HG03196 (cell line): Measurements from ENCODE around the gene MMS19.

Experiments
- ATAC-seq: cut with Tn5 transposase; IDR thresholded peaks from one replicate; pipeline ENCODE4 v1.9.1; 2021; ENCODE audit not compliant: unreplicated experiment

The MMS19 gene, protein sequence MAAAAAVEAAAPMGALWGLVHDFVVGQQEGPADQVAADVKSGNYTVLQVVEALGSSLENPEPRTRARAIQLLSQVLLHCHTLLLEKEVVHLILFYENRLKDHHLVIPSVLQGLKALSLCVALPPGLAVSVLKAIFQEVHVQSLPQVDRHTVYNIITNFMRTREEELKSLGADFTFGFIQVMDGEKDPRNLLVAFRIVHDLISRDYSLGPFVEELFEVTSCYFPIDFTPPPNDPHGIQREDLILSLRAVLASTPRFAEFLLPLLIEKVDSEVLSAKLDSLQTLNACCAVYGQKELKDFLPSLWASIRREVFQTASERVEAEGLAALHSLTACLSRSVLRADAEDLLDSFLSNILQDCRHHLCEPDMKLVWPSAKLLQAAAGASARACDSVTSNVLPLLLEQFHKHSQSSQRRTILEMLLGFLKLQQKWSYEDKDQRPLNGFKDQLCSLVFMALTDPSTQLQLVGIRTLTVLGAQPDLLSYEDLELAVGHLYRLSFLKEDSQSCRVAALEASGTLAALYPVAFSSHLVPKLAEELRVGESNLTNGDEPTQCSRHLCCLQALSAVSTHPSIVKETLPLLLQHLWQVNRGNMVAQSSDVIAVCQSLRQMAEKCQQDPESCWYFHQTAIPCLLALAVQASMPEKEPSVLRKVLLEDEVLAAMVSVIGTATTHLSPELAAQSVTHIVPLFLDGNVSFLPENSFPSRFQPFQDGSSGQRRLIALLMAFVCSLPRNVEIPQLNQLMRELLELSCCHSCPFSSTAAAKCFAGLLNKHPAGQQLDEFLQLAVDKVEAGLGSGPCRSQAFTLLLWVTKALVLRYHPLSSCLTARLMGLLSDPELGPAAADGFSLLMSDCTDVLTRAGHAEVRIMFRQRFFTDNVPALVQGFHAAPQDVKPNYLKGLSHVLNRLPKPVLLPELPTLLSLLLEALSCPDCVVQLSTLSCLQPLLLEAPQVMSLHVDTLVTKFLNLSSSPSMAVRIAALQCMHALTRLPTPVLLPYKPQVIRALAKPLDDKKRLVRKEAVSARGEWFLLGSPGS

DNA sequence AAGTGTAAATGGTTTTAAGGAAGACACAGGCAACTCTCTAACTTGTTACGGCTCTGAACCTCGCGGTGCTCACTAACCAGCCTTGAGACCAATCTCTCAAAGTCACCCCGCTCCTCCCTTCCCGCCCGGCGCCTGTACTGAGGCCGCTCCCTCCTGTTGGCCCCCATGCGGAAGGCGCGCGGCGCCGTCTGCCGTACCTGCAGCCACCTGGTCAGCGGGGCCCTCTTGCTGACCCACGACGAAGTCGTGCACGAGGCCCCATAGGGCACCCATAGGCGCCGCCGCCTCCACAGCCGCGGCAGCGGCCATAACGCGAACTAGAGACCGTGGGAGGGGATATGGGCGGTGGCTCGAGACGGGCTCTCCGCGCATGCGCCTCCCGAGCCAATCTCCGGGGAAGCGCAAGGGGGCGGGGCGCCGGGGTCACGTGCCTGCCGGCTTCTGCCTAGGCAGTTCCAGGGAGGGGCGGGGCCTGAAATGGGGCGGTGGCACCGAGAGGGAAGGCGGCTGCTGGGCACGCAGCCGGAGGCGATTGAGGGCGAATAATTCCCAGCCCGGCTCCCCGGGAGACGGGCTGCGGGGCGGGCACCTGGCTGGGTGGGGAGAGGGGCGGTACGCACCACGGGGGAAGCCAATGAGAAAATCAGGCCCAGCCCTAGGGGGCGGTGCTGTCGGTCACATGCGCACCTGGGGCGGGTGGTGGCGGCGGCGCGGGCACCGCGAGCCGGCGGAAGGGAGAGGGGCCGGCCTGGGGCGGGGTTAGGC is at the start of gene MMS19:
TSS of gene MMS19 (minus strand) at position 347 of the 765 bp plus-strand sequence. CDS start at position 309, 38 bp downstream.
- peak; percentile 90 for ATAC-seq

DNA sequence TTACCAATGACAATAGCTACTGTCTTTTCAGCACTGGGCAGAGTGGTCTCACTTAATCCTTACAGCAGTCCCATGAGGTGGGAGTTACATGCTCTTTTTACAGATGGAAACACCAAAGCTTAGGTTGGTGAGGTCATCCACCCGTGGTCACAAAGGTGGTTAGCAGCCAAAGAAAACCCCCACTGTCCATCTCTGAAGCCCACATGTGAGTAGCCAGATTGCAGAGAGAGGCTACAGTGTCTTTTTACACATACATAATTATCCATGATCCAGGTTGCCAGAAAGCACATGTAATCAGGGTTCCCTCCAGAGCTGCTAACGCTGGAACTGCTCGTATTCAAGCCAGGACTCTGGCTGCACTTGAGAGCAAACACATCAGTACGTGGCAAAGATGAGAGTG is 49.7 kb upstream of the MMS19 start:
- no peak for ATAC-seq

DNA sequence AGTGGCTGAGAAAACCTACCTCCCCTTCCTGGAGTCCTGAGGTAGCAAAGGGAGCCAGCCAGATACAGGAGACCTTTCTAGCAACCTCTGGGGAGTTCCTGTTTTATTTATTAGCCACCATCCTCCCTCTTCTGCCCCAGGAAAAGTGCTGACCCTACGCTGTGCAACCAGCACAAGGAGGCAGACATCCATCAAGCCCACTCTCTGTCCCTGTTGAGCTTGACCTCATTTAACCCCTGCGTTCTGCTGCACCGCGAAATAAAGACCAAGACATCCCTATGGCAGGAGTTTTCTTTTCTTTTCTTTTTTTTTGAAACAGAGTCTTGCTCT is 49.0 kb upstream of the MMS19 start:
- ATAC-seq, result no peak

DNA sequence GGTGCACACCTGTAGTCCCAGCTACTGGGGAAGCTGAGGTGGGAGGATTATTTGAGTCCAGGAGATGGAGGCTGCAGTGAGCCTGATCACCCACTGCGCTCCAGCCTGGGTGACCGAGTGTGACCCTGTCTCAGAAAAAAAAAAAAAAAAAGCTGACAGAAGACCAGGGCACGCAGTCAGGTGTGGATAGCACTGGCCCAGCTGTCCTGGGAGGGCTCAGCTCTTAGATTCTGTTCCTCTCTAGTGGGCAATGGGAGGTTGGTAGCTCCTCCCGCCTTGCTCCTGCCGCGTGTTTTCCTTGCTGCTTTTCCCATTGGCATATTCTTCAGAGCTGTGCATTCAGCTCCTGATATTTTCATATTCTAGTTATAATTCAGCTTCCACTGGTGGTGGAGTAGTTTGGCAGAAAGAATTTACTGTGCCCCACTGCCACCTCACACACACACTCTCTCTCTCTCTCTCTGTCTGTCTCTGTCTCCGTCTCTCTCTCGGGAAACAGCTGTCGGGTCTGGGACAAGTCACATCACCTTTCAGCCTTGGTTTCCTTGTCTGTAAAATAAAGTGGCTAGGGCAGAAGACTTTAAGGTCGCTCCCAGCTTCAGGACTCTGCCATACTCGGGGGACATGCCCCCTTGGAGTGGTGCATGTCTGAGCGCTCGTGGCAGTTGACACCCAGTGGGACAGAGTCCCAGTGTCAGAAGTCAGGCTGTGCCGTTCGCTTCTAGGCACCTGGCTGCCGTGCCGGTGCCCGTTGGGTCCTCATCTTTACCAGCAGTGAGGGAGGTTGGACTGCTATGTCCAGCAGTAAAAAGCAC is 48.4 kb upstream of the MMS19 start:
- no peak for ATAC-seq

DNA sequence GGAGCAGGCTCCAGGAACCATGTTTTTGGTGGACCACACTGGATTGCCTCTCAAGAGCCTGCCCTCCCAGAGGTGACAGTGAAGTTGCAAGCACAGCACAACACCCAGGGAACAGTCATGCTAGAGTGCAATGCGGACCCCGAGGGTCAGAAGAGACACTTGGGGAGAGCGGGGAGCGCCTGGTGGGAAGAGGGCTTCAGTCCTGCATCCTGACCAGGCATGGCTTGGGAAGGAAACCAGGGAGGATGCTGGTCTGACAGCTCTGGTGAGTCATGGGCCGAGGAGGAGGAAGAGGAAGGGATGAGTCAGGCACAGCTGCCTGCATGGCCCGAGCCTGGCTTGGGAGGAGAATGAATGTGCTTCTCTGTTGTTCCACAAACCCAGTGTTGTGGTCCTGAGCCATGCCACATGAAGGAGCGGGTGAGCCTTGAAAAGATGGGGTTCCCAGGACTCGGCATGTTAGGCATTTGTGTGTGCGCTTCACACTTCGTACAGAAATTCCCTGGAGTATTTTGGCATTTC is 44.9 kb upstream of the MMS19 start:
- ATAC-seq, result peak; percentile 69

DNA sequence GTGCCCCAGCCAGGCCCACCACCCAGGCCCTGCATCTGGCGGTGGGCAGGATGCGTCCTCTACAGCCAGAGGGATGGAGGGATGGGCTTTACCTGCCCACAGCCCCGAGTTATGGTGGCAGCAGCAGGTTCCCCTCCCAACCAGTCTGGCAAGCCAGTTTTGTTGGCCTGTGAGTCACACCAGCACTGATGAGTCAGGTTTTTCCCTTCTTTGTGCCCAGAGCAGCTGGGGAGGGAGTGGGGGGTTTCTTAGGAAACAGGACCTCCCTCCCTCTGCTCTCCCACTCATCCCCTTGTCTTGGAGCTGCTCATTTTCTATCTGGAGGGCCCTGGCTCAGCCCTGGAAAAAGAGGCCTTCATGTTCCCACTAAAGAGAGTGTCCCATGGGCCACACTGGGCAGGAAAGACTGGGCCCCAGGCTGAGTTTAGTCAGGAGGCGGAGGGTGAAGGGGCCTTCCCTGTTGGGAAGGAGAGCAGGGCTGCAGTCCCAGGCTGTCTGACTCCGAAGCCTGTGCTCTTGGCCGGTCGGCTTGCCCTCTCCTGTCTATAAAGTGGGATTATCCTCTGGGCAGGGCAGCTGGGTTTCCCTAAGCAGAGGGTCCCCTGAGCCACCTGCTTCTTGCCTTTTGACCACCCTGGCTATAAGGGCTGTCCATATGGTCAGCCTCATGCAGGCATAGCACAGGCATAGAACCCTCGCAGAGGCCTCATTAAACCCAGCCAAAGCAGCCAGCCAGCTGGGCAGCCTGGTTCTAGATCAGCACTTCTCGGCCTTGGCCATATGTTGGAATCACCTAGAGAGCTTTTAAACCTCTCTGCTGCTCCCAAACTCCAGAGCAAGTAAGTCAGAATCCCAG is 44.2 kb upstream of the MMS19 start:
- ATAC-seq, result no peak

DNA sequence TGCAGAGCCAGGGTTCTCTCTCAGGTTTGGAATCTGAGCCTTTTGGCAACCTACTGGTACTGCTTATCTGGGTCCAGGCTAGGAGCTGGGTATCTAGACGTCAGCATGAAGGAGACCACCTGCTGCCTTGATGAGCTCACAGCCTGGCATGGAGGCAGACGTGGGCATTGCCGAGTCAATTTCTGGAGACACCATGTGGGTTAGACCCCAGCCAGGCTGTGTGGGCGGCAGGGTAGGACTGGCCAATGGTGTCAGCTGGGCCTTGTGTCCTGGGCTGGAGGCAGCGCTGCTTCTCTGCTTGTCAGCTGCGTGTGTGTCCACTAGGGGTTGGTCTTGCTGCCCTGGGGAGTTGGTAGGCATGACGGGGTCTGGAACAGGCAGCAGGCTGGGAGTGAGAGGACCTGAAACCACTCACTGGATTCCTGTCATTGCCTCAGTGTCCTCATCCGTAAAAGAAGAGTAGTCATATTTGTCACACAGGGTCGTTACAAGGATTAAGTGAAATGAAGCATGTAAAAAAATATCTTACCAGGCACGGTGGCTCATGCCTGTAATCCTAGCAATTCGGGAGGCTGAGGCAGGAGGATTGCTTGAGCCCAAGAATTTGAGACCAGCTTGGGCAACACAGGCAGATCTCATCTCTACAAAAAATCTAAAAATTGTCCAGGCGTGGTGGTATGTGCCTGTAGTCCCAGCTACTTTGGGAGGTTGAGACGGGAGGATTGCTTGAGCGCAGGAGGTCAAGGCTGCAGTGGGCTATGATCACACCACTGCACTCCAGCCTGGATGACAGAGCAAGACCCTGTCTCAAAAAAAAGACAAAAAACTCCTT is 42.7 kb upstream of the MMS19 start:
- no peak for ATAC-seq

DNA sequence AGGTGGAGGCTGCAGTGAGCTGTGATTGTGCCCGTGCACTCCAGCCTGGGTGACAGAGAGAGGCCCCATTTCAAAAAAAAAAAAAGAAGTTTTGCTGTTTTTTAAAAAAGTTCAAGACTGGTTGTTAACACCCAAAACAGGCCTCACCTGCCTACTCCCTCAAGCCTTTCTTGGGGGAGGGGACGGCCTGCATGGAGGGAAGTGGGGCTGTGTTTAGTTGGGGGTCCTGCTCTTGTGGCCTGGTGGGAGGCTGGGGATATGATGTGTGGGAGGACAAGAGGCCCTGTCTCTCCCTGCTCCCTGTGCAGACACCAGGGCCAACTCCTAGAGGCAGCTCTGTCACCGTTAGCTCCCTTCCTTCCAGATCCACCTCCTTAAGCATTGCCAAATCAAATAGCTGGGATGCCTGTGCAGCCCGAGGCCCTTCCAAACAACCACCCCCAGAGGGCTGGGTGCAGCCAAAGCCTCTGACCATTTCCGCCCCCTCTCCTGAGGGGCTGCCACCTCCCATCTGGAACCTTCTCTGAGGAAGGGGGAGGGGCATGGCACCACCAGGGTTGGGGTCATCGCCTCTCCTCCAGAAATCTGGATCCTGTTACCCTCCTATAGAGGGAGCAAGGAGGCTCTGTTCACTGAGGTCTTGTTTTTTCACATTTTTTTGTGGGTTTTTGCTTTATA is 41.4 kb upstream of the MMS19 start:
- no peak for ATAC-seq

DNA sequence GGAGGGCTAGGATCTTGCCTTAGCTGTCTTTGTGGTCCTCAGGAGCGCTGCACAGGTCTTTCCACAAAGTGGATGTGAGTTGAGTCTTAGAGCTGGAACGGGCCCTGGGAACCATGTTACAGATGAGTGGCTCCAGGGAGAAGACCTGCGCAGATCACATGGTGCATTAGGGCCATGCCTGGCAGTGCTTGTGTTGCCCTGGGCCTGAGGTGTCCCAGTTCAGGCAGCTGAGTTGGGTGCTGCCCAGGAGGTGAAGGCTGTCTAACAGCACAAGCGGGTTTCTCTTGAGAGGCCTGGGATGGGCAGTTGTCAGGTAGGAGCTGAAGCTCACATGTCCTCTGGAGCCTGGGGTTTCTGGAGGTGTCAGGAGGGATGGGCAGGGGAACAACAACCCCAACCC is 40.6 kb upstream of the MMS19 start:
- no peak for ATAC-seq

DNA sequence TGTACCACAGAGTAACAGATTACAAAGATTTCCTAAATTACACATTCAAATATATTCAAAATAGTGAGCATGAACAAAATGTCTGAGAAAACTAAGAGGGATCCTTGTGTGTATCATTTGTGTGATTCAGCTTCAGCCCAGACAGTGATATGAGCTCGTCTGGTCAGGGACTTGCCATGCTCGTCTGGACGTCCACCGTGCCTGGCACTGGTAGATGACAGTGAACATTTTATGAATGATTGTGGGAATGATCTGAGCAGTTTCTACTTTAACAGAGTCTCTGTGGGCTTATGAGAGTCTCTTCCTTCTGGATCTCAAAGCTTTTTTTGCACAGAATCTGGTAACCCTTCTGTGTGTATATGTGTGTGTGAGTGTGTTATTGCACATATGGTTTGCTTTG is 40.2 kb upstream of the MMS19 start:
- ATAC-seq, result no peak

DNA sequence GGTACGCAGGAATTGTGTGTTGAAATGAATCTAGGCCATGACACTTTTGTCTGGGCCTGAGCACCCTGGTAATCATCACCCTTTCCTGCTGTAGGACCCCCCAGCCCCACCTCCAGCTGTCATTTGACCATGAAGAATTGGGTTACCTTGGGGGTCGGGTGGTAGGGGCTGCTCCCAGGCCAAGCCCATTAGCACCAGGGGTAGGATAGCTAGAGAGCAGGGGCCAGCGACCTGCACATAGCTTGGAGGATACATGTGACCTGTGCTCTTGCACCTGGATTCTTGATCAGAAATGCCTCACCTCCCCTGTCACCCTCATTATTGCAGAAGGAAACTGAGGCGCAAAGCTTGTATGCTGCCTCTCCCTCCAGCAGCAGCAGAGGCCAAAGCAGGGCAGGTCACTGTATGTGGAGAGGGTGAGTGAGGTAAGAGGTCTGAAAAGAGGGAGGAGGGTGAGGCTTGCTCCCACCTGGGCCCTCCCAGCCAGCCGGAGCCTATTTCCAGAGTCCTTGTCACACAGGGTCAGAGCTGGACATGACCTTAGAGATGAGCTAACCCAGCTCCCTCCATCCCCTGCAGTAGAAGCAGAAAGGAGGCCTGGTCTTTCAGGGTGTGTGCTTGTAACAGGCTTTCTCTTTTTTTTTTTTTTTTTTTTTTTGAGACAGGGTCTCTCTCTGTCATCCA is 39.1 kb upstream of the MMS19 start:
- ATAC-seq, result no peak

DNA sequence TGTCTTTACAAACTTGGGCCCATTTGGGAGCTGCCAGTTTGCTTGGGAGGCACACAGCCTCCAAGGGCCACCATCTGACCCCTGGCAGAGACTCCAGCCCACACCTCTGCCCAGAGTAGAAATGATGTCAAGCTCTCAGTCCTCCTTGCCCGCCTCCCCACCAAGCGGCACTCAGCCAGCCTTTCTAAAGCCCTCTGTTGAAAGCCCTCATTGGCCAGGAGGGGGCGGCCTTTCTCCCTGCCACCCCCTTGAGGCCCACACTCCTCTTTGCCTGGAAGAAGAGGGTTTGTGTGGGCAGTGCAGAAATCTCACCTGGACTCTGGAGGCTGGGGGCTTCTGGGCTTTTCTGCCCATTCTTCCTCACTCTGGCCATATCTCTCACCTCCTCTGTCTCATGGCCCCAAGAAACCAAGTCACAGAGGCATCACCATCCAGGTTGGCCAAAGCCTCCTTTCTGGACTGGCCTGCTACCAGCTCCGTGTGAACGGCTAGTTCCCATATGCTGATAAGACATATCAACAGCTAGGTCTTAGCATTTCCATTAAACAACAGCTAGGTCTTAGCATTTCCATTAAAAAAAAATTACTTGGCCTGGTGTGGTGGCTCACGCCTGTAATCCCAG is 36.6 kb upstream of the MMS19 start:
- no peak for ATAC-seq

DNA sequence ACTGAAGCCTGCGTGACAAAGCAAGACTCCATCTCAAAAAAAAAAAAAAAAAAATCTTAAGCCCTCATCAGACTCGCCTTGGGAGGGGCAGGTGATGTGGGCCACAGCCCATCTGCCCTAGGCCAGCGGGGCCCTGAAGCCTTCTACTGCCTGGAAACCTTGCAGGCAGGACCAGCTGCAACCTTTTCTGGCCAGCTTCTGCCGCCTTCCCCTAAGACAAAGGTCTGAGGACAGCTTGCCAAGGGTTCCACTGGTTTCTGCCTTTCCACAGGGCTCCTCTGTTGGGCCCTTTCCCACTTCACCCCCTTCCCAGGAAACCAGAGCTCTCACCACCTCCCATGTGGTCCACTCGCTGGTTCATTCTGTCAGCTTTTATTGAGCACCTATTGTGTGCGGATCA is 35.7 kb upstream of the MMS19 start:
- no peak for ATAC-seq

DNA sequence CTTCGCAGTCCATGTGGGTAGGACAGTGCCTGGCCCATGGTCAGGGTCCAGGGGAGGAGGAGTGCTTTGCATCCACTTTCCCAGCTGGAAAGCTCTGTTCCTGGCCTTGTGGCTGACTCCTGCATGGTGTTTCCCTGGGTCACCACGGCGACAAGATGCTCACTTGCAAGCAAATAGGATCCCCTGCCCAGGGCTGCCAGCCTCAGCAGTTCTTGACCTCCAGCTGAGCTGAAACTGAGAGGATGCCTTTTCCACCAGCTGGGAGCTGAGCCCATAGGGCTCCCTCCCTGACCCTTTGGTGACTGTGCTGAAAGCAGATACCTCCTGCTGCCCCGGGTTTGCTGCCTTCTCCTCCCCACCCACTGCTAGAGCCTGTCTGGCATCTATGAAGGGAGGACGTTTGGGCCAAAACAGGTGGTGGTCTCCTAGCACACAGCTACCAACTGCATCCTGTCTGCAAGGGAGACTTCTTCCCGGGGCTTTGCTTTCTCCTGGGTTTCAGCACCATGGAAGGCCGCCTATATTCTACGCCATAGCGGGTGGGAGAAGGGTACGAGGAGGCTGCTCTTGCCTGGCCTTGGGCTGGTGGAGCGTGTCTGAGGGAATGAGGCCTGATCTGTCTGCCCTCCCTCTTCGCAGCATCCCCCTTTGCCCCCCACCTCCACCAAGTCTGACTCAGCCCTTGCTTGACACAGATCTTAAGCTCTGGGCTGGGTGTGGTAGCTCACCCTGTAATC is 34.9 kb upstream of the MMS19 start:
- no peak for ATAC-seq

DNA sequence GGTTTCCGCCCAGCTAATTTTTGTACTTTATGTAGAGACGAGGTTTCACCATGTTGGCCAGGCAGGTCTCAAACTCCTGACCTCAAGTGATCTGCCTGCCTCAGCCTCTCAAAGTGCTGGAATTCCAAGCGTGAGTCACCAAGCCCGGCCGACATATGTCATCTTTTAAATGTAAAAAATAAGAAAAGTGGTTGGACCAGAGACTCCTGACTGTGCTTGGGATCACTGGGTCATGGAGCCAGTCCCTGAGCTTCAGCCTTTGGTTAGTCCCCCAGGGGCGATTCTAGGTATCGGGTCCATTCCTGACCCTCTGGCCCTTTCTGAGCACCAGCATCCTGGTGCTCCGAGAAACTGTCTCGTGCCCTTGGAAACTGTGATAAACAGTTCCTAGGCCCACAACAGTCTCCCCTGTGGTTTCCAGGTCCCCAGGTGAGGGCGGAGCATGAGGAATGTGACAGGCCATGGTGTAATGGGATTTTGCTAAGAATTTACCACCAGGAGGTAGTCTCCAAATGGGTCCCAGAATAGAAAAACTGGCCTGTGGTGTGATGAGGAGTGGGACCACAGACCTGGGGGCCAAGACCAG is 33.3 kb upstream of the MMS19 start:
- ATAC-seq, result no peak
